Measurements from ENCODE around the gene SLC39A10.

The SLC39A10 gene

DNA sequence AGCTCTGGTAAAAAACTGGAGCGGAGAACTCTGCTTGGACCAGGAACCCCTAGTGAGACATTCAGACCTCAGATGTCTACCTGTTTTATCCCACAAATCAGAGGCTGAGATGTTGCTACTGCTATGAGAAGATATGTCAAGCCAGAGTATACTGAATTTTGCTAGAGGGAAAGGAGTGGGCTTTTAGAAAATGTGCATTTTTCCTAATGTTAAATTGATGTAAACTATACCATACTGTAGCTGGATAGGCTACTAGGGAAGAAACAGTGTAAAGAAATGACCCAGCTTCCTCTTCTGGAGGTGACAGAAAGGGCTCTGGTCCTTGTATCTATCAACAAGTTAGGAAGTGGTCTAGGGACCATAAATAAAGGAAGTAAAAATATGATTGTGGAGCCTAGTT is 65.0 kb downstream of the SLC39A10 start:
- DNase-seq (ENCODE audit: low read depth in 2 of 2) = no peak

- no peak for DNase-seq (ENCODE audit: low read depth in 2 of 2)
Measured at GRCh38 chr2:195727106-195727505, 70.1 kb downstream of the SLC39A10 start.

- no peak for DNase-seq (ENCODE audit: low read depth in 2 of 2)
Measured at GRCh38 chr2:195730912-195731311, 73.9 kb downstream of the SLC39A10 start.

- no peak for DNase-seq (ENCODE audit: low read depth in 2 of 2)
Measured at GRCh38 chr2:195732574-195732973, 75.5 kb downstream of the SLC39A10 start.

- no peak for DNase-seq (ENCODE audit: low read depth in 2 of 2)
Measured at GRCh38 chr2:195733831-195734230, 76.8 kb downstream of the SLC39A10 start.

DNA sequence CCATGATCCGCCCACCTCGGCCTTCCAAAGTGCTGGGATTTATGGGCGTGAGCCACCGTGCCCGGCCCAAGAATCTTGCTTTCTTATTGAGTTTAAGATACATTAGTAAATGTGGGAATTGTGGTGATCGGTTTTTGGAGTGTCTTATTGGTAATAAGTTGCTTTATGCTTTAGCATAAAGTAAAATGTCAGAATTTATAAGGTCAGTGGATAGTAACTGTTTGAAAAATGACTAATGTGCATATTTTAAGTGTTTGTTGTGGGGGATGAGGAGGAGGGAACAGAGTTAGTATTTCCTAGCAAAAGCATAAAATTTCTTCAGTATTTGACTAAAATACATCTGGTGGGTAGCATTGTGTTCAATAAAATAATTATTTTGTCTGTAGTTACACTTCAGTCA is 77.4 kb downstream of the SLC39A10 start:
- no peak for DNase-seq (ENCODE audit: low read depth in 2 of 2)

DNA sequence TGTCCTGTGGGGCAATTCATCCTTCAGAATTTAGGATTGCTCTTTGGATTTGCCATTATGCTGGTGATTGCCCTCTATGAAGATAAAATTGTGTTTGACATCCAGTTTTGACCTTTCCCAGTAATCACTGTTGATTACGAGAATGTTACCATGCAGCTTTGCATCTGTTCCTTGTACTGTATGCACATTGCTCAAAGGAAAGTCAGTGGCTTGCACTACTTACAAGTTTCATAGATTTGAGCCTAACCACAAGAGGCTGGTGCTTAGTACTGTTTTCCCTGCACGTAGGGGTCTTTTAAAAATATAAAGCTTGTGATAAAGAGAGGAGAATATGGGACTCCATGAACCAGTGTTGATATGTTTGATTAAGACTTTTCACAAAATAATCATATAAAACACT is 77.9 kb downstream of the SLC39A10 start:
- no peak for DNase-seq (ENCODE audit: low read depth in 2 of 2)

GRCh38 chr2:195735347-195735746 is 78.3 kb downstream of the SLC39A10 start:
- DNase-seq (ENCODE audit: low read depth in 2 of 2) = no peak

- DNase-seq (ENCODE audit: low read depth in 2 of 2) = no peak
Measured at GRCh38 chr2:195737511-195738325, 80.7 kb downstream of the SLC39A10 start.

DNA sequence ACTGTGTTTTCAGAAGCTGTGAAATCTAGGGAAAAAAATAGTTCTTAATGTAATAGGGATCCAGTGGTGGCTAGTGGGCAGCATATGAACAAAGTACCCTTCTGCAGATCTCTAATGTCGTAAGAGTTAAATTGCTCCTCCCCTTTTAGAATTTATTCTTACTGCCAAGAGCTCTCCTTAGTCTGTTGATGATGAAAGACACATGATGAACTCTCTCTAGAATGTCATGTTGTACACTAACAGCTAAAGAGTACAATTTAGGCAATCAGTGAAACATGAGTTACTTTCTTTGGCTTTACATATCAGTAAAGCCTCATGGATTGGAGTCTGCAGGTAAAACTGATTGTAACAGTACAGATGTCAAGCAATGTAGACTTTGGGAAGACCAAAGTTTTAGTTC is 84.2 kb downstream of the SLC39A10 start:
- no peak for DNase-seq (ENCODE audit: low read depth in 2 of 2)

DNA sequence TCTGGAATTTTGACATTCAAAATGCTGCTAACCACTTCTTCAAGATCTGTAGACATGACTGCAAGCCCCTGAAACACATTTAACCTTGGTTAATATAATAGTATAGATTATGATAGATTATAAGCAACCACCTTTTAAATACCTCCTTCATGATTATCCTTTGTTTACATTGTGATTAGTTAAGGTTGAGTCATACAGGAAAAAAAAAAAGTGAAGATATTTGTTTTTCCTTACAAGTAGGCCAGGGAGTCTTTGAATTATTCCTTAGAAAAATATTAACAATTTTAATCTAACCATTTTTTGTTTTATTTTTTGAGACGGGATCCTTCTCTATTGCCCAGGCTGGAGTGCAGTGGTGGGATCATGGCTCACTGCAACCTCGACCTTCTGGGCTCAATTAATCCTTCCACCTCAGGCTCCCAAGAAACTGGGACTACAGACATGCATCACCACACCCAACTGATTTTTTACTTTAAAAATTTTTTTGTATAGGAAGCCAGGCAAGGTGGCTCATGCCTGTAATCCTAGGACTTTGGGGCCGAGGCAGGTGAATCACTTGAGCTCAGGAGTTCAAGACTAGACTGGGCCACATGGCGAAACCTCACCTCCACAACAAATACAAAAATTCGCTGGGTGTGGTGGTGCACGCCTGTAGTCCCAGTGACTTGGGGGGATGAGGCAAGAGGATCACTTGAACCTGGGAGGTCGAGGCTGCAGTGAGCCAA is 99.4 kb downstream of the SLC39A10 start:
- DNase-seq (ENCODE audit: low read depth in 2 of 2) = no peak

DNA sequence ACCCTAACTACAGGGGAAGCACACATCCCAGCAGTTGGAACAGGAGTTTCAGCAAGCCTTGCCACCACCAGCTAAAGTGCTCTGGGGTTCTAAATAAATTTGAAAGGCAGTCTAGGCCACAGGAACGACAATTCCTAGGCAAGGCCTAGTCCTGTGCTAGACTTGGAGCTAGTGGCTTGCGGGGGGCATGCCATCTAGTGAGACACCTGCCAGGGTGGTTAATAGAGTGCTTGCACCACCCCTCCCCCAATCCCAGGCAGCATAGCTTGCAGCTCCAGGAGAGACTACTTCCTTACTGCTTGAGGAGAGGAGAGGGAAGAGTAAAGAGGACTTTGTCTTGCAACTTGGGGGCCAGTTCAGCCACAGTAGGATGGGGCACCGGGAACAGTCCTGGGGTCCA is 101.8 kb downstream of the SLC39A10 start:
- no peak for DNase-seq (ENCODE audit: low read depth in 2 of 2)

DNA sequence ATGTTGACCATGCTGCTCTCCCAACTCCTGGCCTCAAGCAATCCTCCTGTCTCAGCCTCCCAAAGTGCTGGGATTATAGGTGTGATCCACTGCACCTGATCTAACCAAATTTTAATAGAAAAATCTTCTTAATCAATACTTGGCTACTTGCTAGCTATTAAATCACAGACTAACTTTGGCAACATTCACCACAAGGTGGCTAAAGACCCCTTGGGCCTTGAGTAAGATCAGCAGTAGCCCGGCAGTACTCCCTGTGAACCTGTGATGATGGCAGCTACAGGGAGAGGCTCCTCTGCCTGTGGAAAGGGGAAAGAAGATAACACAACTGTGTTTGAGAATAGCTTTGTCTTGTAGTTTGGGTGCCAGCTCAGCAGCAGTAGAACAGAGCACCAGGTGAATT is 102.9 kb downstream of the SLC39A10 start:
- DNase-seq (ENCODE audit: low read depth in 2 of 2) = no peak

GRCh38 chr2:195763866-195764265 is 106.8 kb downstream of the SLC39A10 start:
- DNase-seq (ENCODE audit: low read depth in 2 of 2) = no peak

DNA sequence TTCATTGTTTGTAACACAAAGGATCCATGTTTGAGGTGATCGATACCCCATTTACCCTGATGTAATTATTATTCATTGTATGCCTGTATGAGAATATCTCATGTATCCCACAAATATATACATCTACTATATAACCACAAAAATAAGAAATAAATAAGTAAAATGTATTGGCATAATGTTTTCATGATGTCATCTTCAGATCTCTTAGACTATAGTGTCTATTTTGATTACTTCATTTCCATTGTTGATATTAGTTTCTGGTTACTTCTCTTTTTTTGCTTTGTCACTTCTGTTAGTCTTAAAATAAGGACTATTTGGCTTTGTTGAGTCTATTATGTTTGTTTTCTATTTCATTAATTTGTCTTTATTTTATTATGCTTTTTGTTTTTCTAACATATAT is 109.7 kb downstream of the SLC39A10 start:
- DNase-seq (ENCODE audit: low read depth in 2 of 2) = no peak

DNA sequence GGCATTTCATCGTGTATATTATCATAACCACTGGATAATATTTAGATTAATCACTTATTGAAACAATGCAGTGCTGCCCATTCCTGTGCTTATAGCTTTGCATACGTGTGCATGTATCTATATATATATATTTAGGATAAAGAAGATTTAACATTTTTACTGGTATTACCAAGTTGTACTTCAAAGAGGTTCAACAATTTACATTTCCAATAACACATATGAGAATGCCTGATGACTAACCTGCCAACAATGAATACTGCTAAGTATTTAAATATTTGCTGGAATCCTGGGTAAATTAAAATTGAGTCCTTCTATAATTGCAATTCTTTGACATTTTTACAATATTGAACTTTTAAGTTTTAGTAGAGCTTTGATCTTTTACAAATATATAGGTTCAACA is 111.4 kb downstream of the SLC39A10 start:
- DNase-seq (ENCODE audit: low read depth in 2 of 2) = no peak

DNA sequence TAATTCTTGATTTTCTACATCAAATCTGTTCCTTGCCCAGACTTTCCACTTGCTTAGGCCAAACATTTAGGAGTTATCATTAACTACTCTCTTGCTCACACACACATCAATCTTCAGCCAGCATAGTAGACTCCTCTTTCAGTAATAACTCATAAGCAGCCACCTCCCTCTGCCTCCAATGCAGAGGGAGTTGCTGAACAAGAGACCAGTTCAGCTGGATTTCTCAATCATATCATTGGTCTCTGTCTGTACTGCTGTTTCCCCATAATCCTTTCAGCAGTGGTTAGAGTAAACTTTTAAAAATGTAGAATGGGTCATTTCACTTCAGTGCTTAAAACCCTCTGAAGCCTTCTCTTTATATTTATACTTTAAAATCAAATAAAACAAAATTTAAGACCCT is 112.9 kb downstream of the SLC39A10 start:
- DNase-seq (ENCODE audit: low read depth in 2 of 2) = no peak

GRCh38 chr2:195779491-195779890 is 122.5 kb downstream of the SLC39A10 start:
- no peak for DNase-seq (ENCODE audit: low read depth in 2 of 2)

GRCh38 chr2:195782156-195782555 is 125.1 kb downstream of the SLC39A10 start:
- DNase-seq (ENCODE audit: low read depth in 2 of 2) = no peak

Data from stimulated activated CD8-positive, alpha-beta memory T cell treated with anti-CD3 and anti-CD28 coated beads, Interleukin-2, amount 100 ng/mL, for 1 hour (primary cell).